IPS DF 4.7 (cell line): ENCODE data around the gene MS4A5.

Source experiments
- DNase-seq: peaks from one replicate; pipeline ENCODE4 v3.0.0-alpha.2; 2013; ENCODE audit warnings: low spot score; ENCODE audit errors: extremely low read depth

The MS4A5 gene

GRCh38 chr11:60482361-60482760, 53.0 kb downstream of the MS4A5 start:
- no peak for DNase-seq

DNA sequence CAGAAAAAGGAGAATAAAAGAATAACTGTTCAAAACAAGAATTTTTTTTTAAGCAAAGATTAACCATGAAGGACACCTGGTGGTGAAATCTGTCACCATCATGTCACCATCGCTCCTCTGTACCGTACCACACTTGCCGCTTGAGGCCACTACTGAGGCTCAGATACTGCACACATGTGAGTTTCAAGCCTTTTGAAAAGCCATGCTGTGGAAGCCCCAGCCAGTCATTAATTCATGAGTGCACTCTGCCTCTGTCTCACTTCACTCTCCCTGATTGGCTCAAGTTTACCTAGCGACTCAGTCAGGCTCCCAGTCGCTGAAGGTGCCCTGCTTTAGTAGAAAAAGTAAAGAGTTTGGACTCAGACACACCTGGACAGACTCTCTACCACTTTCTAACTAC, 56.6 kb downstream of the MS4A5 start:
- DNase-seq: no peak

DNA sequence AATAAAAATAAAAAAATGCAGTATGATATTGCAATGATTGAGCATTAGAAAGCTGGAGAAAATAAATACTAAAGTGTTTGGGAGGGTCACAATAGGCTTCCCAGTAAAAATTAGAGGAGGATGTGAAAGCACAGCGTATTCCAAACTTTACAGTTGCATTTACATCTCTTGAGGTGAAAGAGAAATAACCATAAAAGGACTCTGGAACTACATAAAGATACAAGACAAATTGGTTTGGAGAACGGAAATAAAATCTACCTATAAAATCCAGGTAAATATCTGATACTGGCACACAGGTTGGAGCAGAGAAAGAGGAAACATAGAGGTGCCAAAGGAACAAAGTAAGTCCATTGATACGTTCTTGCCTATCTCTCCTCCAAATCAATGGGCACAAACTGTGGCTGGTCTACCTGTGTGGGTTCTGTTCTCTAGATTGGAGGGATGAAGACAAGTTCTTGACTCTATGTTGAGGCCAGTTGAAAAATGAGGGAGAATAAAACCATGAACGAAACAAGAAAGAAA, 63.2 kb downstream of the MS4A5 start, which contains the start of gene MS4A12:
Gene MS4A12 (plus strand): TSS at position 291 of the 522 bp plus-strand sequence. CDS start 4,541 bp downstream, outside the sequence.
- DNase-seq: no peak

DNA sequence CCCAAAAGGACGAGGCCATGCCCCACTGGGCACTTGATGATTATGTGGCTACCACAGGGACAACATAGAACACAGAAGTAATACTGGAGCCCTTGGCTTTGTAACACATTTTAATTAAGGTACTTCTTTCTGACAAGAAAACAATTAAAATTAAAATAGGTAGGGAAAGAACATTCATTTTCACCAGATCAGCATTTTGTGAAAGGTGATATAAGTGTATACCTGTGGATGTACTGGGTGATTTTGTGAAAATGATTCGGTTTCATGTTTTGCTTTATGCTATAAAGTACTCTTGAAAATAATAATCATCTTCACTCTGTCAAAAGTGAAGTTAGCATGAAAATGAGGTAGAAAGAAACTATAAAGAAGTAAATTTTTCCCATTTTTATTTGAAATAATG, 64.1 kb downstream of the MS4A5 start:
- DNase-seq: no peak
